GM12864 (cell line): ENCODE data around the gene OR8B4.
"Not testable (repeated sequence)": the region's sequence is repeated elsewhere in the genome, so short reads cannot be mapped to it uniquely, and the experiment has no call there.

ENCODE experiments used
- DNase-seq: peaks from one replicate; pipeline ENCODE4 v3.0.0-alpha.2; 2011; ENCODE audit warnings: low read depth
- H3K4me3 ChIP-seq: 2 replicates; pipeline ENCODE4 v1.5.1; 2011; ENCODE audit warnings: mild to moderate bottlenecking, low read depth, low read length, control low read depth
- TF ChIP-seq, protein P1 (sequence below): IDR thresholded peaks from 2 replicates; pipeline ENCODE4 v1.5.1; 2011; ENCODE audit warnings: low read depth, mild to moderate bottlenecking, moderate library complexity, low read length, control low read depth, inconsistent platforms; ENCODE audit errors: missing control alignments

The OR8B4 gene

DNA sequence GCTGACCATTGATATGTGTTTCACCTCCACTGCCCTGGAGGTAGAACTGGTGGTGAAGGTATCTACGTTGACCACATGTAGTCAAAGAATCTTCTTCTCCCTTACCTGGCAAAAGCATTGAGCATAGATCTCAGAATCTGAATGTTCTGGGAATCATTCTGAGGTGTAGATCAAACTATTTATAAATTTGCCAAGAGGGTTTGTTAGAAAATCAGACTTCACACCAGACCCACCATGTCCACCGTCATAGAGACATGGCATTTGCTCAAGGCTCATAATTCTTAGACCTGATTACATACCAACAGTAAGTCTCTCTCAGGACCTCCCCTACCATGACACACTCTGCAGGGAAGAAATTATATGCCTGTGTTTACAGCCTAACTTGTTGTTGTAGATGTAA lies 40.3 kb downstream of the OR8B4 start, which contains the start of gene OR8B2:
TSS of gene OR8B2 (minus strand) at position 101 of the 400 bp plus-strand sequence. CDS start 1,156 bp downstream, outside the sequence.
- TF ChIP-seq, protein P1, sequence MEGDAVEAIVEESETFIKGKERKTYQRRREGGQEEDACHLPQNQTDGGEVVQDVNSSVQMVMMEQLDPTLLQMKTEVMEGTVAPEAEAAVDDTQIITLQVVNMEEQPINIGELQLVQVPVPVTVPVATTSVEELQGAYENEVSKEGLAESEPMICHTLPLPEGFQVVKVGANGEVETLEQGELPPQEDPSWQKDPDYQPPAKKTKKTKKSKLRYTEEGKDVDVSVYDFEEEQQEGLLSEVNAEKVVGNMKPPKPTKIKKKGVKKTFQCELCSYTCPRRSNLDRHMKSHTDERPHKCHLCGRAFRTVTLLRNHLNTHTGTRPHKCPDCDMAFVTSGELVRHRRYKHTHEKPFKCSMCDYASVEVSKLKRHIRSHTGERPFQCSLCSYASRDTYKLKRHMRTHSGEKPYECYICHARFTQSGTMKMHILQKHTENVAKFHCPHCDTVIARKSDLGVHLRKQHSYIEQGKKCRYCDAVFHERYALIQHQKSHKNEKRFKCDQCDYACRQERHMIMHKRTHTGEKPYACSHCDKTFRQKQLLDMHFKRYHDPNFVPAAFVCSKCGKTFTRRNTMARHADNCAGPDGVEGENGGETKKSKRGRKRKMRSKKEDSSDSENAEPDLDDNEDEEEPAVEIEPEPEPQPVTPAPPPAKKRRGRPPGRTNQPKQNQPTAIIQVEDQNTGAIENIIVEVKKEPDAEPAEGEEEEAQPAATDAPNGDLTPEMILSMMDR: no peak
- DNase-seq: no peak

DNA sequence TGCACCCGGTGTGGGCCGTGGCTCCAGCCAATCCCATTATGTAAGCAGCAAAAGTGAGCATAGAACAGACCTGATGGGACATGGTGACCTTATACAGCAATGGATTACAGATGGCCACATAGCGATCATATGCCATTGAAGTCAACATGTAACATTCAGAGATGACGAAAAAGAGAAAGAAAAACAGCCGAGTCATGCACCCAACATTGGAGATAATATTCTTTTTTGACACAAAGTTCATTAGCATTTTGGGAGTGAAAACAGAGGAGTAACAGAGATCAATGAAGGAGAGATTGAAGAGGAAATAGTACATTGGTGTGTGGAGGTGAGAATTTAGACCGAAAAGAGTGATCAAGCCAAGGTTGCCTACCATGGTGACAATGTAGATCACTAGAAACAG lies 41.8 kb downstream of the OR8B4 start:
- not testable (repeated sequence) for H3K4me3 ChIP-seq, DNase-seq

More for the DNA sequence above, 40.3 kb downstream of the OR8B4 start, which contains the start of gene OR8B2:
- no peak within 1 kb of the TSS for H3K4me3 ChIP-seq

DNA sequence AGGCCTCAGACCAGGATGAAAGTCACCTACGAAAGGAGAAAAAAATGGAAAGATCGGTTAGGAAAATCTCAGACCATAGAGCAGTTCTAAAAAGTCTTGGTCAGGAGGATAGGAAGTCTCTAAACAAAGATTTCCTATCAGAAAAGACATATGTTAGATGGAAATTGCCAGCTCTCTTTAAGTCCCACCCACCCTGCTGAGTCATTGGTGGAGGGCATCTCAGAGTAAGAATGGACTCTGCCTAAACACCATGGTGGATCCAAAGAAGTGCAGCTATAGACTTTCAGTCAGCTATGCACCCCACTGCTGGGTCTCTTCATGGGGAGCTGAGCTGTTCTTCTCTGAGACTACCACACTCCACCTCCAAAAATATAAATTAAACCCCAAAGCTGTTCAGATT lies 44.1 kb downstream of the OR8B4 start:
- H3K4me3 ChIP-seq: no peak overlapping the region
- DNase-seq: no peak
- TF ChIP-seq, protein P1: no peak

DNA sequence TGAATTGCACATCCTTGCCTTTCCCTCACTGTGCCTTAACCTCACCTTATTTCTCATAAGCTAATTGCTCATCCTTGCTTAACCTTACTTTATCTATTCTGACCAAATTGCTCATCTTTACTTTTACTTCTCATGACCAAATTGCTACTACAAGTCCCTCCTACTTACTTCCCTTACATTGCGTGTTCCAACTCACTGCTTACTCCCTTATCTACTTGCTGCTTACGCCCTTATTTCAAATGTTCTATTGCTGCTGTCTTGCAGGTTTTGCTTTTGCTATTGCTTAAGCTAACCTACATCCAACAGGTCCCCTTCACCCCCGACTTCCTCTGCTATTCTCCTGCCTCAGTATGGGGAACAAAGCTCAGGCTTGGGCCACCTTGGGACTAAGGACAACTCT lies 48.4 kb downstream of the OR8B4 start:
- TF ChIP-seq, protein P1: no peak
- no peak overlapping the region for H3K4me3 ChIP-seq
- no peak for DNase-seq
